Muscle layer of duodenum (tissue), 2 donors: ENCODE results near the gene PTBP1.

ENCODE experiments used
- H3K27ac ChIP-seq: one replicate; pipeline ENCODE4 v1.7.0; 2013; ENCODE audit warnings: mild to moderate bottlenecking, low read length
- H3K27me3 ChIP-seq: one replicate; pipeline ENCODE4 v1.7.0; 2013; ENCODE audit warnings: low read depth, mild to moderate bottlenecking, control low read depth, low read length
- H3K36me3 ChIP-seq, 2 donors: one replicate each; pipeline ENCODE4 v1.7.0; 2013; ENCODE audit warnings: low read length in 2 of 2, control low read depth in 1 of 2, mild to moderate bottlenecking in 1 of 2; ENCODE audit not compliant: insufficient read depth in 2 of 2, control insufficient read depth in 1 of 2
- H3K4me1 ChIP-seq, 2 donors: one replicate each; pipeline ENCODE4 v1.7.0; 2013; ENCODE audit warnings: low read length in 2 of 2, mild to moderate bottlenecking in 2 of 2, control low read depth in 1 of 2, moderate library complexity in 1 of 2; ENCODE audit not compliant: insufficient read depth in 2 of 2, control insufficient read depth in 1 of 2
- H3K4me3 ChIP-seq, 2 donors: one replicate each; pipeline ENCODE4 v1.7.0; 2013; ENCODE audit warnings: low read length in 2 of 2, low read depth in 1 of 2, mild to moderate bottlenecking in 1 of 2
- H3K9me3 ChIP-seq, 2 donors: one replicate each; pipeline ENCODE4 v1.7.0; 2013; ENCODE audit warnings: low read length in 2 of 2, control low read depth in 1 of 2, mild to moderate bottlenecking in 1 of 2; ENCODE audit not compliant: control insufficient read depth in 1 of 2
- donor health status: healthy.

Gene PTBP1

GRCh38 chr19:776549-776948, 20.7 kb upstream of the PTBP1 start:
- Histone ChIP-seq H3K27ac (no peak overlapping the region), H3K36me3 (no peaks in the 10 kb centered on the region), H3K27me3 (no peaks in the 10 kb centered on the region), H3K9me3 (no peaks in the 10 kb centered on the region), H3K4me3 (no peak overlapping the region), H3K4me1 (no peaks in the 10 kb centered on the region)

GRCh38 chr19:778910-779653, 18.2 kb upstream of the PTBP1 start:
- no peaks in the 10 kb centered on the region for H3K27me3 ChIP-seq
- H3K36me3 ChIP-seq, result no peaks in the 10 kb centered on the region
- H3K4me3 ChIP-seq, result no peak overlapping the region
- H3K9me3 ChIP-seq, result no peaks in the 10 kb centered on the region
- H3K4me1 ChIP-seq, result no peaks in the 10 kb centered on the region
- no peak overlapping the region for H3K27ac ChIP-seq

GRCh38 chr19:780935-781334, 16.3 kb upstream of the PTBP1 start:
- Histone ChIP-seq H3K4me3 (no peak overlapping the region), H3K27ac (no peak overlapping the region), H3K27me3 (no peaks in the 10 kb centered on the region), H3K9me3 (no peaks in the 10 kb centered on the region), H3K36me3 (no peaks in the 10 kb centered on the region), H3K4me1 (no peaks in the 10 kb centered on the region)

DNA sequence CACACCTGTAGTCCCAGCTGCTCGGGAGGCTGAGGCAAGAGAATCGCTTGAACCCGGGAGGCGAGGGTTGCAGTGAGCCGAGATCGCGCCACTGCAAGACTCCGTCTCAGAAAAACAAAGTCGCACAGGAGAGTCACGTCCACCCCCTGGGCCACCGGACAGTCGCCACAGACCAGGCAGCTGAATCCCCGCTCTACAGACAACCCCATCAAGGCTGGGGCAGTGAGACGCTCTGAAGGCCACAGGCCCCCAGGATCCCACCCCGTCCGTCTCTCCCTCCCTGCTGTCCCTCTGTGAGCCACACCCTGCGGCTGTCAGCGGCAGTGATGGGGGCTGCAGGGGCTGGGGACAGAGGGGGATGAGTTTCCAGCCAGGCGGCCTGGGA, 15.5 kb upstream of the PTBP1 start:
- no peak overlapping the region for H3K27ac ChIP-seq

GRCh38 chr19:782185-782877, 14.9 kb upstream of the PTBP1 start:
- H3K27ac ChIP-seq, result no peak overlapping the region
- H3K9me3 ChIP-seq, result no peaks in the 10 kb centered on the region
- no peaks in the 10 kb centered on the region for H3K27me3 ChIP-seq
- no peaks in the 10 kb centered on the region for H3K36me3 ChIP-seq
- no peaks in the 10 kb centered on the region for H3K4me1 ChIP-seq
- no peak overlapping the region for H3K4me3 ChIP-seq

More for the DNA sequence above, 15.5 kb upstream of the PTBP1 start:
- H3K27me3 ChIP-seq, result no peaks in the 10 kb centered on the region
- H3K36me3 ChIP-seq, result no peaks in the 10 kb centered on the region
- H3K4me3 ChIP-seq, result no peak overlapping the region
- H3K4me1 ChIP-seq, result no peaks in the 10 kb centered on the region
- H3K9me3 ChIP-seq, result no peaks in the 10 kb centered on the region

DNA sequence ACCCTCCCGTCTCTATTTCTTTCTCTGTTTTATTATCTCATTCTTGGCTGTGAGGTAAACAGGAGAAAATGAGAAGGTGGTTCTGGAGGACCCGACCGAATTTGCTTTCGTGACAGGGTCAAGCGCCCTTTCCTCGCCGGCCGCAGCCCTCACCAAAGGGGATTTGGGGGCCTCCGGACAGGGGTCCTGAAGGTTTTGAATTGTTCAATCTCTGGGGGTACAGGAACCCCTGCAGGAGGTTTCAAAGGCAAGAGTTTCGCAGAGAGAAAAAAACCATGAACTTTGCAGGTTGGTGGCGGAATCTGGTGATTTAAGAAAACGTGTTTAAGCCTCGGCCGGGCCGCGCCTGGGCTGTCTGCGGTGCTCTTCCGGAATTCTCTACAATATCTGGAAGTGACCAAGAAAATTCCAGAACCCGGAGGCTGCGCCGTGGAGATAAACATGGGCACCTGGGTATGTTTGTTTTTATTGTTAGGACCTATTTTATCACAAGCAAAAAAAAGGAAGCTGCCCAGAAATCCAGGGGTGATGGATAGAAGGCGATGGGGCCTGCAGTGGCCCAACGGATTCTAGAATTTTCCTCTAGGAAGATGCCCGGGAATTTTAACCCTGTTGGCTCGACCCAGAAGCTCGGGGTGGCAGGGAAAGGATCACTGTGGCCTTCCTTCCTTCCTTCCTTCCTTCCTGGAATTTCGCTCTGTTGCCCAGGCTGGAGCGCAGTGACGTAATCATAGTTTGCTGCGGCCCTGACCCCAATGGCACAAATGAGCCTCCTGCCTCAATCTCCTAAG, 14.2 kb upstream of the PTBP1 start:
- H3K4me1 ChIP-seq, result no peaks in the 10 kb centered on the region
- H3K36me3 ChIP-seq, result no peaks in the 10 kb centered on the region
- H3K9me3 ChIP-seq, result no peaks in the 10 kb centered on the region
- no peak overlapping the region for H3K27ac ChIP-seq
- H3K4me3 ChIP-seq, result no peak overlapping the region
- H3K27me3 ChIP-seq, result no peaks in the 10 kb centered on the region

- Histone ChIP-seq H3K27me3 (no peaks in the 10 kb centered on the region), H3K27ac (no peak overlapping the region), H3K4me3 (no peak overlapping the region), H3K9me3 (no peaks in the 10 kb centered on the region), H3K36me3 (no peaks in the 10 kb centered on the region), H3K4me1 (peaks cover 0 to 10% of the 10 kb centered on the region in 2 donors)
Measured at GRCh38 chr19:784541-784940, 12.7 kb upstream of the PTBP1 start.

DNA sequence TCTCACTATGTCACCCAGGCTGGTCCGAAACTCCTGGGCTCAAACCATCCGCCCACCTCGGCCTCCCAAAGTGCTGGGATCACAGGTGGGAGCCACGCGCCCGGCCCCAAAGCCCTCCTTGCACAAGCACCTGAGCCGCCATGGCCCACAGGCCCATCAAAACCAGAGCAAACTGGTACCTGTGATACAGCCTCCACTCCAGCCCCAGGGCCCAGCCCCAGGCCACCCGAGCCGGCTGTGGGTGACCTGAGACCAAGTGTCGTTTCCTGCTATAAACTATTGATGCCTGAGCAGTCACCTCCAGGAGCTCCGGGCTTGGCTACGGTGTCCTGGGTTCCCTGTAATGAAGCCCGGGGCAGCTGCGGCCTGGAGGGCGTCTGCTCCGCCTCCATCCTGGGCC, 9.7 kb upstream of the PTBP1 start:
- no peaks in the 10 kb centered on the region for H3K27me3 ChIP-seq
- H3K4me3 ChIP-seq, result no peak overlapping the region
- H3K27ac ChIP-seq, result no peak overlapping the region
- H3K9me3 ChIP-seq, result no peaks in the 10 kb centered on the region
- no peaks in the 10 kb centered on the region for H3K36me3 ChIP-seq
- peaks cover 0 to 13% of the 10 kb centered on the region in 2 donors for H3K4me1 ChIP-seq

- Histone ChIP-seq H3K27ac (no peak overlapping the region), H3K4me1 (peaks cover 0 to 13% of the 10 kb centered on the region in 2 donors), H3K9me3 (no peaks in the 10 kb centered on the region), H3K4me3 (no peak overlapping the region), H3K36me3 (no peaks in the 10 kb centered on the region), H3K27me3 (no peaks in the 10 kb centered on the region)
Measured at GRCh38 chr19:788686-788982, 8.6 kb upstream of the PTBP1 start.

GRCh38 chr19:788983-789700, 8.1 kb upstream of the PTBP1 start:
- peaks cover 0 to 13% of the 10 kb centered on the region in 2 donors for H3K4me1 ChIP-seq
- no peaks in the 10 kb centered on the region for H3K9me3 ChIP-seq
- H3K4me3 ChIP-seq, result no peak overlapping the region
- no peaks in the 10 kb centered on the region for H3K36me3 ChIP-seq
- no peak overlapping the region for H3K27ac ChIP-seq
- H3K27me3 ChIP-seq, result no peaks in the 10 kb centered on the region

DNA sequence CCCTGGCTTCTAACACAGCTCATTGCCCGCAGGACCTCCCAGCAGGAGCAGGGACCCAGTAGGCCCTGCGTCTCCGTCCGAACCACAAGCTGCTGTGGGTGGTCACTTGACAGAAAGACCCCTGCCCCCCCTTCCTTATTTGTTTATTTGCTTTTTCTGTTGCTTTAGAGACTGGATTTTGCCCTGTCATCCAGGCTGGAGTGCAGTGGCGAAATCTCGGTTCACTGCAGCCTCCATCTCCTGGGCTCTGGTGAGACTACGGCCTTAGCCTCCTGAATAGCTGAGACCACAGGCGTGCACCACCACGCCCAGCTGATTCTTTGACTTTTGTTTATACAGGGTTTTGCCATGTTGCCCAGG, 7.6 kb upstream of the PTBP1 start:
- Histone ChIP-seq H3K27ac (no peak overlapping the region), H3K36me3 (no peaks in the 10 kb centered on the region), H3K9me3 (no peaks in the 10 kb centered on the region), H3K4me1 (peaks cover 0 to 13% of the 10 kb centered on the region in 2 donors), H3K4me3 (no peak overlapping the region), H3K27me3 (no peaks in the 10 kb centered on the region)
